K562 (cell line): ENCODE measurements around the gene DOCK4. TPM values are rescaled to one million over a fixed set of nuclear protein-coding genes. Genes with fewer than 3 reads are reported as not detected.

ENCODE experiments used
- ATAC-seq: fragments of 200-7000 bp; cut with Tn5 transposase; 3 replicates; pipeline ENCODE4 v1.9.1; 2020; ENCODE audit warnings: moderate library complexity
- BruUV-seq: library from RNA; stranded (reverse); fragments of 400-500 nt; replicated peaks from 2 replicates; lab custom pipeline; 2021; lab: Mats Ljungman, UMichigan
- CTCF ChIA-PET: fragments of 300-600 bp; formaldehyde crosslinking; extraction: SDS; loops from one replicate; lab custom pipeline; 2021; ENCODE audit warnings: low intra/inter-chr PET ratio; lab: Yijun Ruan, JAX
- POLR2A ChIA-PET: fragments of 300-600, 350-650 bp; sonication (Branson Sonifier 250); formaldehyde crosslinking; extraction: SDS; loops from one replicate; lab custom pipeline; 2021; ENCODE audit warnings: antibody characterized with exemption, inconsistent platforms; lab: Yijun Ruan, JAX
- DNase-seq, 4 experiments: peaks; one replicate each; pipeline versions ENCODE4 v3.0.0 to v3.0.0-alpha.2; 2011 to 2018; ENCODE audit warnings: low spot score in 3 of 4, mixed read lengths in 3 of 4; ENCODE audit errors: extremely low read depth in 1 of 4
- FAIRE-seq: peaks from 2 replicates; lab custom pipeline; 2011; peaks lifted over from hg19 to GRCh38; lab: Jason Lieb, UNC
- H2AFZ ChIP-seq: 2 replicates; pipeline ENCODE4 v1.6.0; 2011; ENCODE audit warnings: low read depth, low read length, control low read depth, inconsistent platforms
- H3K27ac ChIP-seq: fragments of 200-600 bp; 3 replicates; pipeline ENCODE4 v1.8.0; 2011; ENCODE audit warnings: low read depth, mild to moderate bottlenecking, control low read depth, inconsistent platforms, low read length, moderate library complexity, mixed read lengths; ENCODE audit errors: extremely low read depth
- H3K27me3 ChIP-seq, 2 experiments: fragments of 300-600 bp in 1 of 2; 2 replicates in 1 of 2; 3 replicates in 1 of 2; pipeline versions ENCODE4 v1.6.0 to v1.8.0; 2011; ENCODE audit warnings: inconsistent platforms in 2 of 2, low read length in 2 of 2, mild to moderate bottlenecking in 1 of 2, mixed read lengths in 1 of 2, moderate library complexity in 1 of 2; ENCODE audit not compliant: control insufficient read depth in 2 of 2, insufficient read depth in 2 of 2
- H3K36me3 ChIP-seq: fragments of 300-600 bp; 3 replicates; pipeline ENCODE4 v1.8.0; 2011; ENCODE audit warnings: mild to moderate bottlenecking, low read length, inconsistent platforms; ENCODE audit not compliant: control insufficient read depth, insufficient read depth
- H3K4me1 ChIP-seq, 2 experiments: fragments of 200-600 bp in 1 of 2; replicated peaks in 1 of 2; 2 replicates in 1 of 2; 3 replicates in 1 of 2; pipeline versions ENCODE4 v1.5.1 to v1.8.0; 2011; ENCODE audit warnings: inconsistent platforms in 2 of 2, low read length in 2 of 2, mild to moderate bottlenecking in 1 of 2, mixed read lengths in 1 of 2, moderate library complexity in 1 of 2; ENCODE audit not compliant: control insufficient read depth in 2 of 2, insufficient read depth in 2 of 2
- H3K4me2 ChIP-seq: 2 replicates; pipeline ENCODE4 v1.6.1; 2011; ENCODE audit warnings: low read length, control low read depth, inconsistent platforms, mixed read lengths; ENCODE audit not compliant: insufficient read depth
- H3K4me3 ChIP-seq: fragments of 200-600 bp; sonication (generic), shearing (Covaris generic); 2 replicates; pipeline ENCODE4 v1.5.1; 2016; ENCODE audit warnings: control low read depth, inconsistent platforms
- H3K79me2 ChIP-seq: fragments of 200-600 bp; 3 replicates; pipeline ENCODE4 v1.8.0; 2011; ENCODE audit warnings: low read length, inconsistent platforms; ENCODE audit not compliant: control insufficient read depth, insufficient read depth
- H3K9ac ChIP-seq, 2 experiments: 2 replicates each; pipeline versions ENCODE4 v1.6.0 to v1.6.1; 2011; ENCODE audit warnings: low read depth in 2 of 2, low read length in 2 of 2, control low read depth in 1 of 2, inconsistent platforms in 1 of 2, mild to moderate bottlenecking in 1 of 2, mixed read lengths in 1 of 2; ENCODE audit not compliant: insufficient read depth in 1 of 2
- H3K9me1 ChIP-seq: one replicate; pipeline ENCODE4 v1.6.0; 2011; ENCODE audit warnings: inconsistent platforms, mild to moderate bottlenecking, low read length, moderate library complexity; ENCODE audit not compliant: control insufficient read depth, insufficient read depth
- H3K9me3 ChIP-seq: replicated peaks from 2 replicates; pipeline ENCODE4 v1.5.1; 2011; ENCODE audit warnings: low read depth, low read length, inconsistent platforms; ENCODE audit not compliant: control insufficient read depth, insufficient read depth
- H4K20me1 ChIP-seq: replicated peaks from 2 replicates; pipeline ENCODE4 v1.6.1; 2011; ENCODE audit warnings: low read length, inconsistent platforms, mixed read lengths; ENCODE audit not compliant: control insufficient read depth, insufficient read depth
- CC2D1A ChIP-seq: fragments of 450-650 bp; IDR thresholded peaks from 2 replicates; pipeline ENCODE4 v1.6.1; 2017; ENCODE audit warnings: mild to moderate bottlenecking
- CREB1 ChIP-seq, 2 experiments: sonication (generic) in 1 of 2; formaldehyde crosslinking in 1 of 2; IDR thresholded peaks; 2 replicates each; pipeline versions ENCODE4 v1.6.1 to v1.8.0; 2012 to 2022; ENCODE audit warnings: inconsistent platforms in 1 of 2, mild to moderate bottlenecking in 1 of 2, missing genetic modification reagents in 1 of 2, moderate library complexity in 1 of 2
- EP400 ChIP-seq: fragments of 450-650 bp; IDR thresholded peaks from 2 replicates; pipeline ENCODE4 v1.6.1; 2017; ENCODE audit warnings: antibody characterized with exemption, mild to moderate bottlenecking, moderate library complexity
- HIVEP1 ChIP-seq: fragments of 250-450 bp; sonication (Bioruptor Pico); IDR thresholded peaks from 2 replicates; pipeline ENCODE4 v1.4.0; 2020; ENCODE audit warnings: mild to moderate bottlenecking
- KLF16 ChIP-seq: IDR thresholded peaks from 2 replicates; pipeline ENCODE4 v1.6.1; 2016; ENCODE audit warnings: antibody characterized with exemption
- MAZ ChIP-seq, 2 experiments: fragments of 450-650 bp in 1 of 2; sonication (generic) in 1 of 2; formaldehyde crosslinking; IDR thresholded peaks in 1 of 2; conservative IDR thresholded peaks in 1 of 2; 2 replicates each; pipeline versions ENCODE4 v1.4.0 to v1.5.0; 2020; ENCODE audit warnings: mild to moderate bottlenecking in 1 of 2, missing genetic modification reagents in 1 of 2
- PCBP1 ChIP-seq: fragments of 200-400 bp; formaldehyde crosslinking; IDR thresholded peaks from 2 replicates; pipeline ENCODE4 v1.6.1; 2018; ENCODE audit warnings: mild to moderate bottlenecking, low read depth, low read length; ENCODE audit not compliant: poor library complexity, severe bottlenecking
- RB1 ChIP-seq: fragments of 450-650 bp; IDR thresholded peaks from 2 replicates; pipeline ENCODE4 v1.6.1; 2017; ENCODE audit warnings: low read depth, mild to moderate bottlenecking
- RBM25 ChIP-seq: fragments of 200-400 bp; formaldehyde crosslinking; IDR thresholded peaks from 2 replicates; pipeline ENCODE4 v1.6.1; 2018; ENCODE audit warnings: low read length, low read depth, moderate library complexity; ENCODE audit not compliant: severe bottlenecking
- SNIP1 ChIP-seq: fragments of 450-650 bp; IDR thresholded peaks from 2 replicates; pipeline ENCODE4 v1.7.1; 2017; ENCODE audit warnings: low read depth, mild to moderate bottlenecking
- STAG1 ChIP-seq: sonication (generic); formaldehyde crosslinking; IDR thresholded peaks from 2 replicates; pipeline ENCODE4 v1.5.0; 2020; ENCODE audit warnings: missing genetic modification reagents, borderline replicate concordance
- ZEB2 ChIP-seq: fragments of 450-650 bp; IDR thresholded peaks from 2 replicates; pipeline ENCODE4 v1.6.1; 2016
- WGBS: fragments of 100-300 bp; shearing (Covaris generic); methylation state at CpG from one replicate; pipeline ENCODE4 v1.1.6; 2016; ENCODE audit warnings: low coverage, mixed read lengths; ENCODE audit not compliant: insufficient coverage; ENCODE audit errors: missing lambda C conversion rate; 5-methylcytosine and 5-hydroxymethylcytosine counted together
- in situ Hi-C: fragments of 300-500 bp; cut with MboI; formaldehyde crosslinking; loops from 4 replicates; pipeline ENCODE4 v1.15.0; 2018; ENCODE audit warnings: inconsistent platforms, mixed read lengths
- intact Hi-C: fragments of 100-400 bp; cut with micrococcal nuclease; formaldehyde crosslinking; loops from 2 replicates; pipeline ENCODE4 v1.14.2; 2022
- polyA plus RNA-seq, 8 experiments: library from polyadenylated mRNA; depleted of rRNA in 4 of 8; stranded (reverse) in 5 of 8; unstranded in 3 of 8; fragments of >200 nt; fragmentation: Nextera tagmentation in 2 of 8; fragmentation: Illumina TruSeq in 1 of 8; extraction: Ambion mirVana in 2 of 8; extraction: Trizol in 1 of 8; gene quantifications; 2 replicates each; pipeline versions ENCODE4 v1.2.1 to v1.2.3, GENCODE V29; 2011 to 2014; ENCODE audit warnings: inconsistent platforms in 1 of 8, missing spikeins in 1 of 8
- total RNA-seq, 7 experiments: library from RNA; depleted of rRNA in 6 of 7; stranded (reverse); fragments of >200 nt in 6 of 7; fragmentation: Illumina TruSeq in 2 of 7; extraction: Trizol in 2 of 7; gene quantifications; 2 replicates each; pipeline versions ENCODE4 v1.2.1 to v1.2.3, GENCODE V29; 2011 to 2021; ENCODE audit warnings: low replicate concordance in 1 of 7
- TF ChIP-seq, protein P1 (sequence below): sonication (generic); formaldehyde crosslinking; IDR thresholded peaks from 2 replicates; pipeline ENCODE4 v1.8.1; 2023; ENCODE audit warnings: mild to moderate bottlenecking, missing genetic modification reagents
- TF ChIP-seq, protein P2 (sequence below): sonication (generic); formaldehyde crosslinking; IDR thresholded peaks from 2 replicates; pipeline ENCODE4 v1.8.1; 2023; ENCODE audit warnings: mild to moderate bottlenecking, missing genetic modification reagents
- TF ChIP-seq, protein P3 (sequence below), 3 experiments: IDR thresholded peaks in 2 of 3; conservative IDR thresholded peaks in 1 of 3; 2 replicates each; pipeline ENCODE4 v1.5.1; 2011 to 2012; ENCODE audit warnings: low read length in 3 of 3, mild to moderate bottlenecking in 3 of 3, control low read depth in 2 of 3, improper control_type of control experiment in 1 of 3, inconsistent platforms in 1 of 3, low read depth in 1 of 3, mixed read lengths in 1 of 3, moderate library complexity in 1 of 3; ENCODE audit not compliant: insufficient read depth in 2 of 3

Gene DOCK4
- total and polyA plus RNA-seq, 9 of the 15 experiments (the other 6 are each of a cell fraction or from before 2014, with no cell fraction given): 0.42 to 5.7 (median 2.3) TPM

DNA sequence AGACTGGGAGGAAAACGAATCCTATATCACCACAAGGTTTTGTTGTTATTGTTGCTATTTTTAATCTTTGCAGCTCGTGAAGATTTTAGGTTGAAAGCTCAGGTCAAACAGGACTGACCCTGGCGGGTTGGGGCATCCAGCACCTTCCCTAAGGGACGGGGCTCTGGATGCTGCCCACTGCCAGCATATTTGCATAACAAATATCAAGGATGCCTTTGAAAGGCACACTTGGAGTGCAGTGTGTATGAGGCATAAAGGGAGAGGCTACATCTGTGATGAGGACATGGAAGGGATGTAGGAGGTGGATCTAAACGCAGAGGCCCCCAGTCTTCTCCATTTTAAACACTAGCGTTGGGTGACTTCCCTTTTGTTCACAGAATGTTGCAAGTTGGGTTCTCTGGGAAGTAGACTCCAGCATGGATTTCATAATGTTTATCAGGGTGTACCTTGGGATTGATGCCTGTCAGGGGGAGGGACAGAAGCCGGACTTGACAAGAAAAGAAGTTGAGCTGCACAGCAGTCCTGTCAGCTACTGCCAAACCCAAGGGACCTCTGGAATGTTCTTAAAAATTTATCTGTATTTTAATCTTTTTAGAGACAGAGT is 462.9 kb downstream of the DOCK4 start (continued):
- TF ChIP-seq, protein P1, sequence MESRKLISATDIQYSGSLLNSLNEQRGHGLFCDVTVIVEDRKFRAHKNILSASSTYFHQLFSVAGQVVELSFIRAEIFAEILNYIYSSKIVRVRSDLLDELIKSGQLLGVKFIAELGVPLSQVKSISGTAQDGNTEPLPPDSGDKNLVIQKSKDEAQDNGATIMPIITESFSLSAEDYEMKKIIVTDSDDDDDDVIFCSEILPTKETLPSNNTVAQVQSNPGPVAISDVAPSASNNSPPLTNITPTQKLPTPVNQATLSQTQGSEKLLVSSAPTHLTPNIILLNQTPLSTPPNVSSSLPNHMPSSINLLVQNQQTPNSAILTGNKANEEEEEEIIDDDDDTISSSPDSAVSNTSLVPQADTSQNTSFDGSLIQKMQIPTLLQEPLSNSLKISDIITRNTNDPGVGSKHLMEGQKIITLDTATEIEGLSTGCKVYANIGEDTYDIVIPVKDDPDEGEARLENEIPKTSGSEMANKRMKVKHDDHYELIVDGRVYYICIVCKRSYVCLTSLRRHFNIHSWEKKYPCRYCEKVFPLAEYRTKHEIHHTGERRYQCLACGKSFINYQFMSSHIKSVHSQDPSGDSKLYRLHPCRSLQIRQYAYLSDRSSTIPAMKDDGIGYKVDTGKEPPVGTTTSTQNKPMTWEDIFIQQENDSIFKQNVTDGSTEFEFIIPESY (CRISPR knock-in tag): no peak
- TF ChIP-seq ZEB2 (no peak), HIVEP1 (CRISPR knock-in tag) (no peak), SNIP1 (no peak)

DNA sequence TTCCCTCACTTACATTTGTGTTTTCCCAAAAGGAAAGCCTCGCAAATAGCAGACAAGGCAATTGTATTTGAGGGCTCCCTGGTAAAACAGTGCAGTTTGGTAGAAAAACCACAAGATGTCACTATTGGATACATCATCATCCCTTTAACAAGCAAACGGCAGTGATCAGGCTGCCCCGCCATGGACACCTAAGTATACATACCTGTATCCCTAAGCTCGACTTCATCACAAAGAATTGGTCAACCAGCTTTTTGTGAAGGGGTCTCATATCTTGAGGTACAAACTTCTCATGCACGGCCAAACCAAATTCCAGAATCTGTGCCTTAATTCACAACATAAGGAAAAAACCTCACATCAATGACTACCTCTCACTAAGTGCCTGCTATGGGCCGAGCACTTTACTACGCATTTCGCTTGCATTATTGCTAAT is 464.4 kb downstream of the DOCK4 start:
- no TSS peak for BruUV-seq
- POLR2A ChIA-PET: interaction anchor here (1.5 kb wide), 1 partner anchor 13 kb away, joined by 3 read pairs; no protein-coding TSS in a partner anchor
- ATAC-seq: peak; percentile 95
- TF ChIP-seq CREB1 (IDR thresholded peaks at IDR 0.05) (no peak), CREB1 (CRISPR knock-in tag; IDR thresholded peaks at IDR 0.05) (0 out of 2 replicates have a peak, but pooled peaks have one; percentile 36), KLF16 (0 out of 2 replicates have a peak, but pooled peaks have one; percentile 21), RBM25 (peak; percentile 6), MAZ (CRISPR knock-in tag; conservative IDR thresholded peaks at IDR 0.05 in 1 of 2, IDR thresholded peaks at IDR 0.05 in 1 of 2) (peak in 1 of 2 experiments; percentile 43; a peak in 1 of 4 replicates), EP400 (no peak), PCBP1 (no peak), RB1 (peak; percentile 48; the same call in 1 of the 2 replicates), CC2D1A (0 out of 2 replicates have a peak, but pooled peaks have one; percentile 56), STAG1 (CRISPR knock-in tag) (peak; percentile 94)
- TF ChIP-seq, protein P2, sequence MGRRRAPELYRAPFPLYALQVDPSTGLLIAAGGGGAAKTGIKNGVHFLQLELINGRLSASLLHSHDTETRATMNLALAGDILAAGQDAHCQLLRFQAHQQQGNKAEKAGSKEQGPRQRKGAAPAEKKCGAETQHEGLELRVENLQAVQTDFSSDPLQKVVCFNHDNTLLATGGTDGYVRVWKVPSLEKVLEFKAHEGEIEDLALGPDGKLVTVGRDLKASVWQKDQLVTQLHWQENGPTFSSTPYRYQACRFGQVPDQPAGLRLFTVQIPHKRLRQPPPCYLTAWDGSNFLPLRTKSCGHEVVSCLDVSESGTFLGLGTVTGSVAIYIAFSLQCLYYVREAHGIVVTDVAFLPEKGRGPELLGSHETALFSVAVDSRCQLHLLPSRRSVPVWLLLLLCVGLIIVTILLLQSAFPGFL: peak; percentile 92; the same call in 1 of the 2 replicates
- TF ChIP-seq, protein P3, sequence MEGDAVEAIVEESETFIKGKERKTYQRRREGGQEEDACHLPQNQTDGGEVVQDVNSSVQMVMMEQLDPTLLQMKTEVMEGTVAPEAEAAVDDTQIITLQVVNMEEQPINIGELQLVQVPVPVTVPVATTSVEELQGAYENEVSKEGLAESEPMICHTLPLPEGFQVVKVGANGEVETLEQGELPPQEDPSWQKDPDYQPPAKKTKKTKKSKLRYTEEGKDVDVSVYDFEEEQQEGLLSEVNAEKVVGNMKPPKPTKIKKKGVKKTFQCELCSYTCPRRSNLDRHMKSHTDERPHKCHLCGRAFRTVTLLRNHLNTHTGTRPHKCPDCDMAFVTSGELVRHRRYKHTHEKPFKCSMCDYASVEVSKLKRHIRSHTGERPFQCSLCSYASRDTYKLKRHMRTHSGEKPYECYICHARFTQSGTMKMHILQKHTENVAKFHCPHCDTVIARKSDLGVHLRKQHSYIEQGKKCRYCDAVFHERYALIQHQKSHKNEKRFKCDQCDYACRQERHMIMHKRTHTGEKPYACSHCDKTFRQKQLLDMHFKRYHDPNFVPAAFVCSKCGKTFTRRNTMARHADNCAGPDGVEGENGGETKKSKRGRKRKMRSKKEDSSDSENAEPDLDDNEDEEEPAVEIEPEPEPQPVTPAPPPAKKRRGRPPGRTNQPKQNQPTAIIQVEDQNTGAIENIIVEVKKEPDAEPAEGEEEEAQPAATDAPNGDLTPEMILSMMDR (IDR thresholded peaks at IDR 0.05 in 2 of 3, conservative IDR thresholded peaks at IDR 0.05 in 1 of 3; ENCODE audit: insufficient read depth in 2 of 3, low read depth in 1 of 3, low read length in 3 of 3): peak; percentile 93 to 98 (median 93)

More for the DNA sequence above, 464.4 kb downstream of the DOCK4 start:
- no peak overlapping the region for H2AFZ ChIP-seq
- H4K20me1 ChIP-seq: no peaks in the 10 kb centered on the region
- H3K9me3 ChIP-seq: no peaks in the 10 kb centered on the region
- H3K9ac ChIP-seq: no peak overlapping the region
- no peak overlapping the region for H3K4me3 ChIP-seq
- no peaks in the 10 kb centered on the region for H3K4me1 ChIP-seq
- FAIRE-seq (peak; percentile 97), DNase-seq (peak; percentile 74 to 87 (median 82))
- no peaks in the 10 kb centered on the region for H3K9me1 ChIP-seq
- intact Hi-C loops (loop anchor here (1.0 to 5.0 kb wide), 5 partner anchors 115 to 1680 kb away; no protein-coding TSS in a partner anchor), in situ Hi-C loops (loop anchor here (5.0 kb wide), 2 partner anchors 250 to 750 kb away; no protein-coding TSS in a partner anchor)
- H3K36me3 ChIP-seq: no peaks in the 10 kb centered on the region
- no peak overlapping the region for H3K27ac ChIP-seq
- CTCF ChIA-PET: interaction anchor here (0.6 to 2.7 kb wide), 10 partner anchors 10 to 1680 kb away, joined by 3 to 28 read pairs (median 5); partner anchors contain the start of gene LSMEM1
- peaks cover 9 to 15% of the 10 kb centered on the region in 2 experiments; a peak in 4 of 5 replicates for H3K27me3 ChIP-seq
- no peak overlapping the region for H3K4me2 ChIP-seq
- 15% methylated on average over 8 of the region's 8 CpGs for WGBS
- H3K79me2 ChIP-seq: no peaks in the 10 kb centered on the region
